HG03558 (cell line): Measurements from ENCODE around the gene KRT1.
"Not testable (repeated sequence)": the region's sequence is repeated elsewhere in the genome, so short reads cannot be mapped to it uniquely, and the experiment has no call there.

Source experiments
- ATAC-seq: cut with Tn5 transposase; IDR thresholded peaks from one replicate; pipeline ENCODE4 v1.9.1; 2021; ENCODE audit warnings: moderate number of reproducible peaks; ENCODE audit not compliant: unreplicated experiment; ENCODE audit errors: extremely low read depth

The KRT1 gene

GRCh38 chr12:52680363-52680762, at the start of gene KRT1:
Gene KRT1 (minus strand): TSS chr12:52680407. CDS start chr12:52680348, 59 bp downstream.
- no peak for ATAC-seq

GRCh38 chr12:52729147-52729546, 48.9 kb upstream of the KRT1 start:
- ATAC-seq: no peak

GRCh38 chr12:52728374-52728773, 48.2 kb upstream of the KRT1 start:
- no peak for ATAC-seq

- ATAC-seq: no peak
Measured at GRCh38 chr12:52727037-52727436, 46.8 kb upstream of the KRT1 start.

- ATAC-seq: no peak
Measured at GRCh38 chr12:52726451-52726850, 46.2 kb upstream of the KRT1 start.

- ATAC-seq: no peak
Measured at GRCh38 chr12:52724384-52724783, 44.2 kb upstream of the KRT1 start.

- ATAC-seq: no peak
Measured at GRCh38 chr12:52722680-52723079, 42.5 kb upstream of the KRT1 start.

GRCh38 chr12:52721838-52722470, 41.7 kb upstream of the KRT1 start:
- no peak for ATAC-seq

GRCh38 chr12:52720365-52720886, 40.2 kb upstream of the KRT1 start:
- no peak for ATAC-seq

- ATAC-seq: no peak
Measured at GRCh38 chr12:52716061-52716460, 35.9 kb upstream of the KRT1 start.

- ATAC-seq: no peak
Measured at GRCh38 chr12:52715416-52715815, 35.2 kb upstream of the KRT1 start.

- ATAC-seq: no peak
Measured at GRCh38 chr12:52714887-52715281, 34.7 kb upstream of the KRT1 start.

- no peak for ATAC-seq
Measured at GRCh38 chr12:52713960-52714886, 34.0 kb upstream of the KRT1 start.

GRCh38 chr12:52712122-52712521, 31.9 kb upstream of the KRT1 start:
- not testable (repeated sequence) for ATAC-seq

- no peak for ATAC-seq
Measured at GRCh38 chr12:52710730-52711129, 30.5 kb upstream of the KRT1 start.

GRCh38 chr12:52708010-52708409, 27.8 kb upstream of the KRT1 start:
- ATAC-seq: no peak

GRCh38 chr12:52704464-52704863, 24.3 kb upstream of the KRT1 start:
- ATAC-seq: no peak

- ATAC-seq: no peak
Measured at GRCh38 chr12:52703878-52704277, 23.7 kb upstream of the KRT1 start.

GRCh38 chr12:52703424-52703823, 23.2 kb upstream of the KRT1 start, which contains the start of gene KRT77:
Gene KRT77 (minus strand): TSS chr12:52703524. CDS start chr12:52703434, 90 bp downstream.
- ATAC-seq: no peak

- ATAC-seq: no peak
Measured at GRCh38 chr12:52702338-52702737, 22.1 kb upstream of the KRT1 start.

- no peak for ATAC-seq
Measured at GRCh38 chr12:52701281-52701680, 21.1 kb upstream of the KRT1 start.
